ENCODE results near the gene PRSS22.

- no peak for TF ChIP-seq HDGF (IDR thresholded peaks at IDR 0.05; ENCODE audit: borderline replicate concordance)
- TF ChIP-seq TARDBP (IDR thresholded peaks at IDR 0.05), result no peak
- no peak for TF ChIP-seq ARNT (IDR thresholded peaks at IDR 0.05)
- TF ChIP-seq LEF1 (IDR thresholded peaks at IDR 0.05; ENCODE audit: borderline replicate concordance), result no peak
- no peak for TF ChIP-seq FOXA1 (IDR thresholded peaks at IDR 0.05)
- TF ChIP-seq BHLHE40 (IDR thresholded peaks at IDR 0.05; ENCODE audit: borderline replicate concordance), result no peak
- TF ChIP-seq FOXM1 (IDR thresholded peaks at IDR 0.05; ENCODE audit: borderline replicate concordance), result no peak
- TF ChIP-seq ELF4 (IDR thresholded peaks at IDR 0.05), result no peak
- TF ChIP-seq NFRKB (IDR thresholded peaks at IDR 0.05), result no peak
- TF ChIP-seq SUZ12 (IDR thresholded peaks at IDR 0.05), result no peak
- no peak for TF ChIP-seq SP1 (IDR thresholded peaks at IDR 0.05)
- no peak for TF ChIP-seq FOXK2 (IDR thresholded peaks at IDR 0.05)
These were observed 36.3 kb upstream of the PRSS22 start for GRCh38 chr16:2894231-2894630.

Data from HEK293T (cell line).